HG02885 (cell line): ENCODE data around the gene ITPKC.

Source experiments
- ATAC-seq: cut with Tn5 transposase; IDR thresholded peaks from one replicate; pipeline ENCODE4 v1.9.1; 2021; ENCODE audit warnings: mild to moderate bottlenecking; ENCODE audit not compliant: unreplicated experiment, poor library complexity

ITPKC gene

DNA sequence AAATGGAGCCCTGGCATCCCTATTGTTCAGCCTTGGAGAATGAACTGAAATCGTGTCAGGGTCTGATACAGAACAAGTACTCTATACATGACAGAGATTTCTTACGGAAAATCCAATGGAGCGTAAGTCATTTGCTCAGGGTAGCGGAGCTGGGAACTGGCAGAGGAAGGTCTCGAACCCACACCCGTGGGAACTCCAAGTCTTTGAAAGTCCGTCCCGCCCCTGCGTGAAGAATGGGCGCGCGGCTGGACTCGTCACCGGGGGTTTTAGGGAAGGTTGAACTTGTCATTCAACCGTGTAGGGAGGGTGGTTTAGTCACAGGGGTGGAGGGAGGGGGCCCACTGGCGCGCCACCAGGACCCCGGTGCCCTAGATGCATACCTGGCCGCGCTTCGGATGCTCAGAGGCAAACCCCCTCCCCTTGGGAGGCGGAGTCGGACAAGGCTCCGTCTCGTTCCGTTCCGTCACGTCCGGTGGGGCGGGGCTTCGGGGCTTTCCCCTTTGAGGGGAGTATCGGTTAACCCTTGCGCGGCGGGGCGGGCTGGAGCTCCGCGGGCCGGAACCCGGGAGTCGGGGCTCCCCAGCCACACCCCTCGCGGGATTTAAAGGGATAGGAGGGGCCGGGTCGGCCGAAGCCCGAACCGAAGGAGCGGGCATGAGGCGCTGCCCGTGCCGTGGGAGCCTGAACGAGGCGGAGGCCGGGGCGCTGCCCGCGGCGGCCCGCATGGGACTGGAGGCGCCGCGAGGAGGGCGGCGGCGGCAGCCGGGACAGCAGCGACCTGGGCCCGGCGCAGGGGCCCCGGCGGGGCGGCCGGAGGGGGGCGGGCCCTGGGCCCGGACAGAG is at the start of gene ITPKC, which contains the start of gene COQ8B:
ITPKC (plus strand) TSS at position 631 of the 843 bp plus-strand sequence; CDS start at position 655, 24 bp downstream.
COQ8B (minus strand) TSS at position 405 of the 843 bp plus-strand sequence. CDS start 2,254 bp downstream, outside the sequence.
- peak; percentile 75 for ATAC-seq

DNA sequence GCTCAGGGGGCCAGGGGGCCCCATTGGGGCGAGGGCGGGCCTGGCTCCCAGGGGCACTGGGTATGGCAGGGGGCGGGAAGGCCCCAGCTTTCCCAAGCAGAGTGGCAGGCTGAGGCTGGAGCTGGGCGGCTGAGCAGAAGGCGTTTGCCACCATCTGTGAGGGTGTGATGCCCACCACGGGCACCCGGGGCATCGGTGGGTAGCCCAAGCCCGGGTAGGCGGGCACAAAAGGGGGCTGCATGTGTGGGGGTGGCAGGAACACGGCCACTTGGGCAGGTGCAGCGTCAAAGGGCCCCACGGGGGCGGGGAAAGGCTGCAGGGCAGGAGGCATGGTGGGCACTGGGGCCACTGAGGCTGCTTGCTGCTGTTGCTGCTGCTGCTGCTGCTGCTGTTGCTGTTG is 49.3 kb upstream of the ITPKC start:
- no peak for ATAC-seq

DNA sequence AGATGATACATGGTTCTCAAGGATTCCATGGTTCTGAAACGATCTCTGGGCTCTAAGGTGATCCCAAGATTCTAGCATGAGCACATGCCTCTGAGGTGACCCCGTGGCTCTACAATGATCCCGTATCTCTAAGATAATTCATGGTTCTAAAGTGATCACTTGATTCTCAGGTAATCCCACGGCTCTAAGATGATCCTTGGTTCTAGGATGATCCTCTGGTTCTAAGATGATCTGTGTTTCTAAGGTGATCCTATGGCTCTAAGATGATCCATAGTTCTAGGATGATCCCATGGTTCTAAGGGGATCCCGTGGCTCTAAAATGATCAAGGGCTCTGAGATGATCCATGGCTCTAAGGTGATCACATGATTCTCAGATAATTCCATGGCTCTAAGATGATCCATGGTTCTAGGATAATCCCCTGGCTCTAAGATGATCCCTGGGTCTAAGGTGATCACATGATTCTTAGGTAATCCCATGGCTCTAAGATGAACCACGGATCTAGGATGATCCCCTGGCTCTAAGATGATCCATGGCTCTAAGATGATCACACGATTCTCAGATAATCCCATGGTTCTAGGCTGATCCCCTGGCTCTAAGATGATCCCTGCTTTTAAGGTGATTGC is 47.8 kb upstream of the ITPKC start:
- ATAC-seq, result no peak

DNA sequence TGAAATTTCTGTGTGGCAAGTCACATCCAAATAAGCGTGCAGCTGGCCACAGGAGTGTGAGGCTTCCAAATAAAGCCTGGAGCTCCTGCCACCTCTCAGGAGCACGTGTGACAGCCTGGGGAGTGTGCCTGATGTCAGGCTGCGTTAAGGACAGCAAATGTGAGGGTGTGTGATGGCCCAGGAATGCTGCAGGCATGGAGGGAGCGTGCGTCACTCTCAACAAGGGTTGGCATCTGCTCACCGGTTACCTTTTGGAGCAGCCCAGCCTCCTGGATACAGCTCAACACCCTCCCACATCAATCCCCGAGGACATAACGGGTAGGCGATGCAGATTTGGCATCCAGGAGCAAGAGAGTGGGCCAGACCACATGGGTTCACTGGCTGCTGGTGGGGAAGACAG is 45.5 kb upstream of the ITPKC start:
- no peak for ATAC-seq

DNA sequence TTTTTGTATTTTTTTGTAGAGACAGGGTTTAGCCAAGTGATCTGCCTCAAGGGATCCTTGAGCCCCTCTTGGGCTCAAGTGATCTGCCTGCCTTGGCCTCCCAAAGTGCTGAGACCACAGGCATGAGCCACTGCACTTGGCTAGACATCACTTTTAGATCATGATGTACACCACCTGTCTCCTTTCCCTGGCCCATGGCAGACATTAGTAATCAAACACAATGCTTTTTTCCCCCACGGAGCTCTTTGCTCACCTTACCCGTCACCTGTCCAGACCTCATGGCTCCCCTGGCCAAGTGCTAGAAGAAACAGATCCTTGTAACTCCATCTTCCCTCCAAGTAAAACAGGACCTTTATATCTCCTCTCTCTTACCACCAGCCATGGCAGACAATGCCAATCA is 44.9 kb upstream of the ITPKC start:
- no peak for ATAC-seq

DNA sequence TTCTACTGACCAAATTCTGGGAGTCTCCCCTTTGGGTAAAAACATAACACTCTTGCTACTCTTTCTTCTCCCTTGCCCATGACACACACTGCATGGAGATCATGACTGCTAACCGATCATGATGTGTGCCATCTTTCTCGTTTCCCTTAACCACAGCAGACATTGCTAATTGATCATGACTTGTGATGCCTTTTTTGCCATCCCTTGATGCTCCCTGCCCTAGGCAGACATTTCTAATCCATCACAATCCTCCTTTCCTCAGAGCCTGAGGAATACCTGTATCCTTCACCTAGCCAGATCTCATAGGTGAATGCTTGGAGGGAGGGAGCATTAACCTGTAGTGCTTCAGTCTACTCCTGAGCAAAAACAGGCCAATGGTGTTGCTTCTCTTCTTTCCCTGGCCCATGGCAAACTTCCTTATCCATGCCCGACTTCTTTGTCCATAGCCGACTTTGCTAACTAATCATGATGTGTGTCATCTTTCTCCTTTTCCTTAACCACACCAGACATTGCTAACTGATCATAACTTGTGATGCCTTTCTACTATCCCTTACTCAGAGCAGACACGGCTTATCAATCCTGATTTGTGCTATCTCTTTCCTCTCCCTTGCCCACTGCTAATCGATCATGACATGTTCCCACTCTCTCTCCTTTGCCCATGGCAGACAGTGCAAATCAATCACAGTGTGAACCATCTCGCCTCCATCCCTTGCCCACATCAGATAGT is 44.2 kb upstream of the ITPKC start:
- ATAC-seq, result no peak

DNA sequence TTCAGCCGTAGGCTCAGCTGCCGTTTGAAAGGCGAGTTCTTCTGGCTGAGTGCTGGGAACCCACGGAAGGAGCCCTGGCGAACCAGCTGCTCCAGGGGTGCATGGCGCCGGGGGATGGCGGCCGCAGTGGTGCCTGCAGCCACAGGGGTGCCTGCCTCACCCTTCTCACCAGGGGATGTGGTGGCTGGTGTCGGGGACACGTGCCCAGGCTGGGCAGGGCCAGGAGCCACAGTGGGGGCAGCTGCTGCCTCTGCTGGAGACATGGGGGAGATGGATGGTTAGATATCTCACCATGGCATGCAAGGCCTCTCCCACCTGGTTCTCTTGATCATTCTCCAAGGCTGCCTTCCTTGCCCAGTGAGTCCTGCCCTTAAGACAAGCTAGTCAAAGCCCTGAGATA is 43.5 kb upstream of the ITPKC start:
- ATAC-seq, result no peak

DNA sequence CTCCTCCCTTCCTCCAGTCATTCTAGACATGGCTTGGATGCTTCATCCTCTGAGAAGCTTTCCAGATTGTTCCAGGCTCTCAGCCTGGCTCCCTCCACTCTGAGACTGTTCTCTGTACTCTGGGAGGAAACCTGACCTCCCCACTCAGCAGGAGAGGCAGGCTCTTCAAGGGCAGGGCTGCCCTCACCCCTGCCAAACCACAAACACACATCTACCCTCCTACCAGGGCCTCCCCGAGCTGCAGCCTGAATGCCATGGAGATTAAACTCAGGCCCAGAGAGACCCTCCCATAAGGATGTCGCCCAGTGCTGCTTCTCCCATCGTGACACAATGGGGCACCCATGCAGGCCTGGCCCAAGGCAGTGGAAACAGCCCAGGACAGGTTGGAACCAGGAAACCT is 42.6 kb upstream of the ITPKC start:
- no peak for ATAC-seq

DNA sequence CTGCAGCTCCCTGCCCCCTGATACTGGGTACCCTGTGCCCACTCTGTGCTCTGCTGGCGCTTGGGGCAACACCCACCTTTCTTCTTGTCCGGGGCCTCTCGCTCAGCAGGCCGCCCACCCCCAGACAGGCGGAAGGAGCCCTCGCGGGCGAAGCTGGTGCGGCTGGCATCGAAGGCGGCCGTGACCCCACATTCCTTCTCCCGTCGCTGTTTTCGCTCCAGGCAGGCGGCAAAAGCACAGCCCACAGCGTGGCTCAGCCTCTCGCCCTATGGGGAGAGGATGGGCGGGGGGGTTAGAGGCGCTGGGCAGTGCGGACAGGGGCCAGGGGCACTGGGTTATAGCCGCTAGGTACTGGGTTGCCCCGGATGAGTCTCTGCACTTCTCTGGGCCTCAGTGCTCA is 39.8 kb upstream of the ITPKC start:
- ATAC-seq, result no peak

DNA sequence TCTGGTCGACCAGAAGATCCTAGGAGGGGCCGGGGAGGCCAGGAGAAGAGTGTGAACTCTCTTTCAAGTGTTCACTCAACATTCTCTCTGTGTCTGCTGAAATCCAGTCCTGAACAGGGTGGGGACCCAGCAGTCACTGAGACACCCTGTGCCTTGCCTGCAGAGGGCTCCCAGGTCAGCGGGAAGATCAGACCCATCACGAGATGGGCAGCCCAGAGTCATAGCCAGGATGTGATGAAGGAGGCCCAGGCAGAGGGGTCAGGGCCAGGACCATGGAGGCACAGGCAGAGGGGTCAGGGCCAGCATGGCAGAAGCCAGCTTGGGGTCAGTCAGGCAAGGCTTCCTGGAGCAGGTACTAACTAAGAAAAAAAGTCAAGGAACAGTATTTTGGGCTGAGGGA is 35.9 kb upstream of the ITPKC start:
- no peak for ATAC-seq

DNA sequence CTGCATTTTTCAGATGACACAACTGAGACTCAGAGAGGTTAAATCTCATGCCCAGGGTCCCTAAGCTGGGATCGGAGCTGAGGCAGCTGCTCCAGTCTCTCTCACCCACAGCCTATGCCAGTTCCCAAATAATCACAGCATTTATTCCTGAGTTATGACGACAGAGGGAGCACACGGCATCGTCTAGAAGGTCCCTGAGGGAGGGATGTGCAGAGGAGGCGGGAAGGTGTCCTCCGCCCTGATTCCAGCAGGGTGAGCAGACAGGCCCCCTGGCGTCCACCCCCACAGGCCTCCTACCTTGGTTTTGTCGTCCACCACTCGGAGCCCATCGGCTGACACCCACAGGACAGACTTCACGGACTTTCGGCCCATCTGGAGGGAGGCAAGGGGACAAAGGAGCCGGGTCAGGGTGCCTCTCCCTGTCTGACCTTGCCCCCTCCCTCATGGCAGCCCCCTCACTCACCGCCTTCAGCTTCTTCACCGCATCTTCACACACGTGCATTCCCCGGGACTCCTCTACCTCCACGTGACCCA is 34.4 kb upstream of the ITPKC start:
- no peak for ATAC-seq

DNA sequence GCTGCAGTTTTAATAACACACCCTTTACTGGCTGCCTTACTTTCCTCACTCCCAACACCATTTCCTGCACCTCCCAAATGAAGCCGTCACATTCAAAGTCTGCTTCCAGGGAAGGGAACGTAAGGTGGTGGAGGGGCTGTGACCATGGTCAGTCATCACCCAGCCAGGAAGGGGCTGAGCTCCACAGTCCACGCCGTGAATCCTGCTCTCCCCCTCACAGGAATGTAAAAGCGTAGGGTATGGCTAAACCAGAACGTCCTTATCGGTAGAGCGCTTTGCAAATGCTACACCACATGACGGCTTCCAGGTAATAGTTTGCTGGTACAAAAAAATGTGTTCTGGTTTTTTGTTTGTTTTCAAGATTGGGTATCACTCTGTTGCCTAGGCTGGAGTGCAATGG is 33.5 kb upstream of the ITPKC start:
- ATAC-seq, result no peak

DNA sequence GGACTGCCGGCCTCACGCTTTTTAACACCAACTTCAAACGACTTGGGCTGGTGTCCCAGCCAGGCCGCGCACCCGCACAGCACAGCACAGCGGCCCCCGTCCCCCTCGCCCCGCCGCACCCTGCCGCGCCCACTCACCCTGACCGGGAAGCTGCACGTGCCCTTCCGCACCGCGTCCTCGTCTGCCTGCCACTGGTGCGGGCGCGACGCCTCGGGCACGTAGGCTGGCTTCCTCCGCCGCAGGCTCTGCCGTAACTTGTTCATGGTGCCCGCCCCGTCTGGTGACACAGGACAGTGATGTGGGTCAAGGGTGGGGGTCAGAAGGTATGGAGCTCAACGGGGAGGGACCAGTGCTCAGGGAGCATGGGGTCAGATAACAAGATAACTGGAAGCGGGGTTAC is 32.6 kb upstream of the ITPKC start:
- ATAC-seq, result no peak

DNA sequence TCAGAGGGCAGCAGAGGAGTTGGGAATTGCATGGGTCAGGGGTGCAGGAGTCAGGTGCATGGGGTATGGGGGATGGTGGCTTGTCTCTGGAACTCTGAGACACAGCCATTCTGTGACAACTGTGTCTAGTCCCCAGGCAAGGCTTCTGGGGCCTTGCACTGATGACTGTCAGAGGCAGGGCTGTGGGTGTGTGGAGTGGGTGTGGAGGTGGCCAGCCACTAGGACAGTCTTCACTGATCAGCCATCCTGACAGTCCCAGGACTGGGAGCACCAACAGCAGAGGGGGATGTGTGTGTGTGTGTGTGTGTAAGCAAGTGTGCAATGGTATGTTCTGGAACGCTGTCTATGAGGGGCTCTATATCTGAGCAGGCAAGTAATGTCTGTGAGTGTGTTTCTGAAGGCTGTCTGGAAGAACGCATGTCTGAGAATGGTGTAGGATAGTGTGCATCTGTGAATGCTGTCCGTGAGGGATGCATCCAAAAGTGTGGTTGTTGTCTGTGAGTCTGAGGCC is 31.8 kb upstream of the ITPKC start:
- no peak for ATAC-seq

DNA sequence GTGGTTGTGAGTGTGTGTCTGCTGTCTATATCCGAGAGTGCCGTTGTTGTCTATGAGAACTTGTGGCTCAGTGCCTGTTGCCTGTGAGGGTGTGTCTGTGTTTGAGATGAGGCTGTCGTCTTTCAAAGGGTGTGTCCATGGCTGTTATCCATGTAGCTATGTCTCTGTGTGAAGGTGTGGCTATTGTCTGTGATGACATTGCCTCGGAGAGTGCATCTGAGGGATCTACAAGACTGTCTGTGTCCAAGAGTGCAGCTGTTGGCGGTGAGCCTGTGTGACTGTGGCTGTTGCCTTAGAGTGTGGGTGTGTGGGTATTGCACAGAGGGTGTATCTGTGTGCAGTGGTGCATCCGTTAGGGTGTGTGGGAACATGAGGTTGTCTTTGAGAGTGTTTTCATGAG is 31.3 kb upstream of the ITPKC start:
- ATAC-seq, result no peak

DNA sequence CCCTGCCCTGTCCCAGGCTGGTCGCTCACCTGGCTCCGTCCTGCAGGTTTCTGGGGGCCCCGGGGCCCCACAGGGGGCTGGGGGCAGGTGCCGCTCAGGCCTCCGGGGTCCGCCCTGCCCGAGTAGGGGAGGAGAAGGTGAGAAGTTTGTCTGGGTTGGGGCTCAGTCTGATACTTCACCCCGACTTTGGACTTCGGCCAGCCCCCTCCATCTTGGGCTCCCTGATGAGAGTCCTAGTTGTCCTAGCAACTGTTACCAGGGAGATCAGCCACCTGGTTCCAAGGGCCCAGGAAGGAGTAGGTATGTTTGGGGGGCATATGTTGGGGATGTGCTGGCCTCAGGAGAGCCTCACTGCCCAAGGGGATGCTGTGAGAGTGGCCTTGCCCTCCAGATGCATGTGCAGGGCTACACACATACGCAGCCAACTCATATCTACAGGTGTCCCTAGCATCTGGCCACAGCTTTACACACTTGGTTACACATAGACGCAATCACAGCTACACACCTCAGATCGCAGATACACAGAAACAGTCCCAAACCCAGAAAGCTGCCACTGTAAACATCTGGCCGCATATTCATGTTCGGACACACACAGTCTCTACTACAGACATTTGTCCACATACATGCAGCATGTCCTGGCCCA is 29.9 kb upstream of the ITPKC start:
- no peak for ATAC-seq

DNA sequence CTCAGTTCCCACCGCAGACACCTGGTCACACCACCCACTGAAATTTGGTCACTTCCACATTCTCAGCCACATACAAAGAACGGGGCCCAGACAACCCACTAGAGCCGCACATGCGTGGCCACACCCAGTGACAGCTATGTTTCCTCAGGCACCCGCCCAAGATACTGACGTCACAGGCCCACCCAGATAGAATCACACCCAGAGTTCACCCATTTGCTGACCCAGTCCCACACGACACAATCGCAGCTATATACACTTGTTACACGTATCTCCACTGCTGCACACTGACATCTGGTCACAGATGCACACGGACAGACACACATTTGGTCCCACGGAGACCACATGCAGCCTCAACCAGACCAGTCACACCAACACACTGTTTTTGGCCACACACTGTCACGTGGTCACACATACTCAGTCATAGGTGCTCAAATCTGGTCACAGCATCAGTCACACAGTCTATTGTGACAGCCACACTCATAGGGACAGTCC is 29.3 kb upstream of the ITPKC start:
- no peak for ATAC-seq

DNA sequence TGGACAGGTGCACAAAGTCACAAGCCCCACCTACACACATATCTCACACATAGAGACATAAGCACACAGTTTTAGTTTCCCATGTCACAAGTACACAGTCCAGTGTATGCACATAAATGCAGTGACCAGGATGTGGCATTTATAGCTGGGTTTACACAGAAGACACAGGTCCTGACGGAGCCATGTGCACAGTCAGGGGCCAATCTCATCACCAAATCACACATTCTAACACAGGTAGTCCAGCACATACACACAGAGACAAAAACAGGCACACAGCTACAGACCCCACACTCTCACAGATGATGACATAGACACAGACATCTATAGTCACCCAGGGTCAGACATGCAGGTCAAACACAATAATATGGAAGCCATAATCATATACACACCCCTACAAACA is 28.6 kb upstream of the ITPKC start:
- no peak for ATAC-seq

DNA sequence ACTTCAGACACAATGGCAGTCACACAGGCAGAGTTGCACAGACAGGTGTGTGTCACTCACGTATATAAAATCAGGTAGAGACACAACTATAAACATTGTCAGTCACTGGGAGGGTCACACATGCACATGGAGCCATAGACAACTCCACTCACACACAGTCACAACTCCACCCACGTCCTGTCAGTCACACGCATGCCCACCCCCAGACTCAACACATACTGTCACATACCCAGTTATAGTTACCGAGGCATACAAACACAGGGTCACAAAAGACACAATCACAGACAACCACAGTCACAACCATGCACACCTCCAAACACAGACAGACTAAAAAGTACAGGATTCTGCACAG is 27.9 kb upstream of the ITPKC start:
- no peak for ATAC-seq

DNA sequence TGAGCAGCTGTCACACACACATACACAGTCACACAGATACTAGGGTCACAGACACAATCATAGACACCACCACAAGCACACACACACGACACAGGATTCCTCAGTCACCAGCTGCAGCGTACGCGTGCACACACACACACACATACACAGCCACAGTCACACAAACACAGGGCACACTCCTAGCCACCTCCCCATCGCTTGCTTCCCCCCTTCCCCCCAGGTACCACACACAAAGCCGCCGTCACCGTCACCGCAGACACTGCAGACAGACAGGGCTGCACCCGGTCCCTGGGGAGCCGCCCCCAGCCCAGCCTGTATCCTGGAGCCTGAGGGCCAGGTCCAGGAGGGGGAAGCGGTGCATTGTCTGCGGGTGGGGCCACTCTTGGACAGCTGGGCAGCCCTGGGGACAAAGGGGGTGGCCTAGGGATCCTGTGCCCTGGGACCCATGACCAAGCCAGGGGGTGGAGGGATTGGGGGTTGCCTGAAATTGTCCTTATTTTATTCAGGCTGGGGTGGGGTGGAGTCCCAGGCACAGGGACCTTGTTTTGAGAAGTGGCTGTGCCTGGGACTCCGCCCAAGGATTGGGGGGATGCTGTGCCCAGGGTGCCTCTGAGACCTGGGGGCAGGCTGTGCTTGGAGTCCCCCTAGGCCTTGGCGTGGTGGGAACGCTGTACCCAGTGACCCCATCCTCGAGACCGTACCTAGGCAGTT is 27.4 kb upstream of the ITPKC start:
- no peak for ATAC-seq
